ENCODE data around the gene PLEKHS1.
A peak's percentile ranks its signal among the peaks of the same experiment; 100 is the strongest.
"Not testable (repeated sequence)": the region's sequence is repeated elsewhere in the genome, so short reads cannot be mapped to it uniquely, and the experiment has no call there.

PLEKHS1 gene

GRCh38 chr10:113740850-113741249, 10.6 kb upstream of the PLEKHS1 start:
- DNase-seq (ENCODE audit: low read depth): no peak

- DNase-seq (ENCODE audit: low read depth): no peak
These were observed 9.0 kb upstream of the PLEKHS1 start for GRCh38 chr10:113742466-113742865.

- DNase-seq (ENCODE audit: low read depth): no peak
These were observed 7.9 kb upstream of the PLEKHS1 start for GRCh38 chr10:113743594-113743993.

- DNase-seq (ENCODE audit: low read depth): no peak
These were observed 6.1 kb upstream of the PLEKHS1 start for GRCh38 chr10:113745374-113745773.

GRCh38 chr10:113746217-113746957, 5.1 kb upstream of the PLEKHS1 start:
- DNase-seq (ENCODE audit: low read depth): peak; percentile 71

- no peak for DNase-seq (ENCODE audit: low read depth)
These were observed 1.1 kb downstream of the PLEKHS1 start for GRCh38 chr10:113752553-113752952.

GRCh38 chr10:113753020-113753692, 1.7 kb downstream of the PLEKHS1 start:
- no peak for DNase-seq (ENCODE audit: low read depth)

GRCh38 chr10:113754125-113754524, 2.6 kb downstream of the PLEKHS1 start:
- DNase-seq (ENCODE audit: low read depth): no peak

- no peak for DNase-seq (ENCODE audit: low read depth)
These were observed 3.3 kb downstream of the PLEKHS1 start for GRCh38 chr10:113754768-113755167.

GRCh38 chr10:113756940-113757543, 5.6 kb downstream of the PLEKHS1 start:
- DNase-seq (ENCODE audit: low read depth): no peak

GRCh38 chr10:113762083-113762482, 10.6 kb downstream of the PLEKHS1 start:
- no peak for DNase-seq (ENCODE audit: low read depth)

GRCh38 chr10:113764582-113764981, 13.1 kb downstream of the PLEKHS1 start:
- no peak for DNase-seq (ENCODE audit: low read depth)

- DNase-seq (ENCODE audit: low read depth): no peak
These were observed 14.4 kb downstream of the PLEKHS1 start for GRCh38 chr10:113765910-113766309.

GRCh38 chr10:113767222-113767621, 15.7 kb downstream of the PLEKHS1 start:
- no peak for DNase-seq (ENCODE audit: low read depth)

- DNase-seq (ENCODE audit: low read depth): no peak
These were observed 18.9 kb downstream of the PLEKHS1 start for GRCh38 chr10:113770346-113770745.

- not testable (repeated sequence) for DNase-seq (ENCODE audit: low read depth)
These were observed 19.6 kb downstream of the PLEKHS1 start for GRCh38 chr10:113771131-113771530.

GRCh38 chr10:113775686-113776294, 24.3 kb downstream of the PLEKHS1 start:
- DNase-seq (ENCODE audit: low read depth): no peak

- DNase-seq (ENCODE audit: low read depth): no peak
These were observed 25.1 kb downstream of the PLEKHS1 start for GRCh38 chr10:113776553-113776952.

GRCh38 chr10:113780681-113781250, 29.3 kb downstream of the PLEKHS1 start:
- DNase-seq (ENCODE audit: low read depth): no peak

- DNase-seq (ENCODE audit: low read depth): no peak
These were observed 30.9 kb downstream of the PLEKHS1 start for GRCh38 chr10:113782367-113782766.

GRCh38 chr10:113782986-113783704, 31.7 kb downstream of the PLEKHS1 start:
- DNase-seq (ENCODE audit: low read depth): no peak

GRCh38 chr10:113788604-113789083, 37.2 kb downstream of the PLEKHS1 start:
- DNase-seq (ENCODE audit: low read depth): peak; percentile 97
